GM21737 (cell line): ENCODE results near the gene SMIM29.

Experiments
- ATAC-seq: cut with Tn5 transposase; IDR thresholded peaks from one replicate; pipeline ENCODE4 v1.9.1; 2021; ENCODE audit warnings: mild to moderate bottlenecking, moderate library complexity; ENCODE audit not compliant: unreplicated experiment

SMIM29 gene

GRCh38 chr6:34241351-34242215 lies 7.2 kb downstream of the SMIM29 start:
- no peak for ATAC-seq

GRCh38 chr6:34240329-34241248 lies 8.2 kb downstream of the SMIM29 start:
- no peak for ATAC-seq

- no peak for ATAC-seq
These were observed 8.9 kb downstream of the SMIM29 start for GRCh38 chr6:34239893-34240292.

GRCh38 chr6:34239500-34239825 lies 9.3 kb downstream of the SMIM29 start:
- no peak for ATAC-seq

- no peak for ATAC-seq
These were observed 10.0 kb downstream of the SMIM29 start for GRCh38 chr6:34238585-34239499.

GRCh38 chr6:34237722-34238584 lies 10.9 kb downstream of the SMIM29 start:
- ATAC-seq = no peak

- no peak for ATAC-seq
These were observed 11.5 kb downstream of the SMIM29 start for GRCh38 chr6:34237316-34237721.

GRCh38 chr6:34236443-34237315 lies 12.1 kb downstream of the SMIM29 start, which contains the start of gene HMGA1:
Gene HMGA1, plus strand, starts transcription at chr6:34236873. Its CDS starts 3,908 bp downstream, at chr6:34240781.
- peak; percentile 50 for ATAC-seq

GRCh38 chr6:34236131-34236442 lies 12.7 kb downstream of the SMIM29 start:
- no peak for ATAC-seq

- ATAC-seq = no peak
These were observed 13.3 kb downstream of the SMIM29 start for GRCh38 chr6:34235307-34236130.

- ATAC-seq = no peak
These were observed 14.0 kb downstream of the SMIM29 start for GRCh38 chr6:34234667-34235306.

GRCh38 chr6:34233867-34234266 lies 14.9 kb downstream of the SMIM29 start:
- ATAC-seq = no peak

GRCh38 chr6:34232901-34233300 lies 15.9 kb downstream of the SMIM29 start:
- ATAC-seq = no peak

- no peak for ATAC-seq
These were observed 17.1 kb downstream of the SMIM29 start for GRCh38 chr6:34231566-34232336.

- no peak for ATAC-seq
These were observed 18.0 kb downstream of the SMIM29 start for GRCh38 chr6:34230653-34231371.

- ATAC-seq = no peak
These were observed 18.9 kb downstream of the SMIM29 start for GRCh38 chr6:34229877-34230276.
